SH-SY5Y (cell line): ENCODE data around the gene NAPB.

Experiments
- GATA2 ChIP-seq: IDR thresholded peaks from 2 replicates; pipeline ENCODE4 v1.6.1; 2011; ENCODE audit warnings: mild to moderate bottlenecking, low read depth, low read length
- GATA3 ChIP-seq: IDR thresholded peaks from 2 replicates; pipeline ENCODE4 v1.6.1; 2011; ENCODE audit warnings: low read depth, mild to moderate bottlenecking, low read length, moderate library complexity

DNA sequence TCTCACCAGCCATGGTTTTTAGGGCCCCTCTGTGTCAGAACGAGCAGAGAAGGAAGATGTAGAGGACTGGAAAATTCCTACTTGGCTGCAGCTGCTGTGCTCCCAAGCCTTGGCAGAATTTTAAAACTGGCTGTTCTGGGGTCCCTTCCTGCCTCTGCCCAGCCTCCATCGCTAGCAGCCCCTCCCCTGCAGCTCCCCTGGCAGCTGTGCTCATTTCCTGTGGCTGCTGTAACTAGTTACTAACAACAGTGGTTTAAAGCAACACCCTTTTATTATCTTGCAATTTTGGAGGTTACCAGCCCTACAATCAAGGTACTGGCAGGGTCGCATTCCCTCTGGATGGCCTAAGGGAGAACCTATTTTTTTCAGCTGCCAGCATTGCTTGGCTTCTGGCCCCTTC is 35.1 kb upstream of the NAPB start:
- TF ChIP-seq GATA2 (no peak), GATA3 (no peak)
